NCI-H2029 treated with DMSO at 0.1 percent for 48 hours (cell line): Measurements from ENCODE around the gene PACS2.
A peak's percentile ranks its signal among the peaks of the same experiment; 100 is the strongest.
"Not testable (repeated sequence)": the region's sequence is repeated elsewhere in the genome, so short reads cannot be mapped to it uniquely, and the experiment has no call there.

Experiments used
- DNase-seq: peaks from one replicate; lab custom pipeline; 2025; lab: John Stamatoyannopoulos, UW

PACS2 gene

DNA sequence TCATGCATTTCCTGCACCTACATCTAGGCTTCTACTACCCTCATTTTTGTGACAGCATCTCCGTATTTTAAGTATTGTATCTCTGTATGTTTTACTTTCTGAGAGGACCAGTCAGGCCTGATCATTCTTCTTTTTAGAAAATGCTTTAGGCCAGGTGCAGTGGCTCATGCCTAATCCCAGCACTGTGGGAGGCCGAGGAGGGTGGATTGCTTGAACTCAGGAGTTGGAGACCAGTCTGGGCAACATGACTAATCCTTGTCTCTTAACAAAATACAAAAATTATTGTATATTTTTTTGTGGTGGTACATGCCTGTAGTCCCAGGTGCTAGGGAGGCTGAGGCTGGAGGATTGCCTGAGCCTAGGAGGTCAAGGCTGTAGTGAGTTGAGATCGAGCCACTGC lies 36.9 kb downstream of the PACS2 start:
- DNase-seq, result no peak

GRCh38 chr14:105351920-105352851 lies 37.6 kb downstream of the PACS2 start:
- peak; percentile 8 for DNase-seq

DNA sequence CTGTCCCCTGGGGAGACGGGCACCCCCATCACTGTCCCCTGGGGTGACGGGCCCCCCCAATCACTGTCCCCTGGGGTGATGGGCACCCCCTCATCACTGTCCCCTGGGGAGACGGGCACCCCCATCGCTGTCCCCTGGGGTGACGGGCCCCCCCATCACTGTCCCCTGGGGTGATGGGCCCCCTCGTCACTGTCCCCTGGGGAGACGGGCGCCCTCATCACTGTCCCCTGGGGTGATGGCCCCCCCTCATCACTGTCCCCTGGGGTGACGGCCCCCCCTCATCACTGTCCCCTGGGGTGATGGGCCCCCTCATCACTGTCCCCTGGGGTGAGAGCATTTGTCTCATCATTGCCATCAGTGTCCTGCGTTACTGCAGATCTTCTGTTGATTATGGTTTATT lies 38.6 kb downstream of the PACS2 start:
- no peak for DNase-seq

DNA sequence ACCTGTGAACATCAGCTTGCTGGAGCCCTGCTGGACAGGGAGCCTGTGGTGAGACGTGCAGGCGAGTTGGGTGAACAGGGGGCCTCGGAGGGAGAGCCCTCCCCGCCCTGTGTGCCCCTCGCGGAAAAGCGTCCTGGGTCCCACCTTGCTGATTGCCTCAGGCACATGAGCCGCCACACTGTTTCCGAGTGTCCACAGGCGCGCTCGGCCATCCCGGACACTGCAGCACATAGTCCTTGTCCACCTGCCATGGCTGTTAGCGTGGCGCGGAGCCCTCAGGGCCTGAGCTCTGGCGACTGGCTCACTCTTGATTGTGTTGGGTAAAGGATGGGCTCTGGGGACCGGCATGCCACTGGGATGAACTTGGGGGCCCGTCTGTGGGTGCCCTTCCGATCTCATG lies 40.0 kb downstream of the PACS2 start:
- DNase-seq, result no peak

GRCh38 chr14:105355049-105355575 lies 40.6 kb downstream of the PACS2 start:
- no peak for DNase-seq

- DNase-seq, result no peak
Measured at GRCh38 chr14:105355850-105356604, 41.5 kb downstream of the PACS2 start.

GRCh38 chr14:105356927-105357326 lies 42.4 kb downstream of the PACS2 start:
- no peak for DNase-seq

DNA sequence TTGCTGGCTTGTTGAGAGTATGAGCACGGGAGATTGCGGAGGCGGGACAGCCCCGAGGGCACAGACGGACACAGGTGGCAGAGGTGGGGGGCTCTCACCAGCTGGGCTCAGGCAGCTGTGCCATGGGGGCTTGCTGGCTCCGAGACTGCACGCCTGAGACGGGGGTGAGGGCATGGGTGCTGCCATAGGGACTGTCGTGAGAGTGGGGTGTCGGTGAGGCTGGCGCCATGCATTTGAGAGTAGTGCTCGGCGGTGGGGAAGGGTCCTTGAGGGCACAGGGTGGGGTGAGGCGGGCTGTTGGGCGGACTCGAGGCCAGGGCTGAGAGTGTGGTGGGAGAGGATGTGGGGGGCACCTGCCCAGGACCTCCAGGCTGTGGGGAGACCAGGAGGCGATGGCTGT lies 43.1 kb downstream of the PACS2 start:
- DNase-seq, result no peak

DNA sequence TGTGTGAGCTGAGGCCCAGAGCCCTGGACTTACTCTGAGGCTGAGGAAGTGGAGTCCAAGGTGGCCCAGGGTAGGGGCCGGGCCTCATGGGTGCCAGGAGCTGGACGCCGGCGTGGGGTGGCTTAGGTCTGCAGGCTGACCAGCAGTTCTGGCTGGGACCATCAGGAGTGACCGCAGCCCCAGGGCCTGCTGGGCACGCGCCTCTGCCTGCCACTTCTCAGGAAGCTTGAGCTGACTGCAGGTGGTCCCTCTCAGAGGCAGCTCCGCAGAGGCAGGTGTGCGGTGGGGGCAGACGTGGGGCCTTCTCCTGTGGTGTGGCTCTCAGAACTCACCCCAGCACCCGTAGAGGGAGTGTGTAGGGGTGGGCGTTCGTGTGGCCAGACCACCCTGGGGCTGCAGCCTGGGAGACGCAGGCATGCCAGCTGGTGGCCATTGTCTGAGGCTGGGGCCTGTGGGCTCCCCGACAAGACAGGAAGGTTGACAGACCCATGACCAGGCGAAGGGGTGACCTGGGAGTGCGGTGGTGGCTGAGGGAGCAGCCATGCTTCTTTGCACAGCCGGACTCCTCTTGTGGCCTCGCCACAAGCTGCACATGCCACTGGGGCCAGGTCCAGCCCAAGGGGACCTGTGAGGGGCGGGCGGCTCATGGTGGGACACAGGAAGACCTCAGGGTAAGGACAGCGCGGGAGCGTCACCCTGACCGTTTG lies 43.7 kb downstream of the PACS2 start:
- no peak for DNase-seq

GRCh38 chr14:105358943-105359342 lies 44.4 kb downstream of the PACS2 start:
- no peak for DNase-seq

DNA sequence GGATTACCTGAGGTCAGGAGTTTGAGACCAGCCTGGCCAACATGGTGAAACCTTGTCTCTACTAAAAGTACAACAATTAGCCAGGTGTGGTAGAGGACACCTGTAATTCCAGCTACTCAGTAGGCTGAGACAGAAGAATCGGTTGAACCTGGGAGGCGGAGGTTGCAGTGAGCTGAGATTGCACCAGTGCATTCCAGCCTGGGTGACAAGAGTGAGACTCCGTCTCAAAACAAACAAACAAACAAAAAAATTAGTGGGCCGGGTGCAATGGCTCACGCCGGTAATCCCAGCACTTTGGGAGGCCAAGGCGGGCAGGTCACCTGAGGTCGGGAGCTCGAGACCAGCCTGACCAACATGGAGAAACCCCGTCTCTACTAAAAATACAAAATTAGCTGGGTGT lies 46.9 kb downstream of the PACS2 start:
- not testable (repeated sequence) for DNase-seq

DNA sequence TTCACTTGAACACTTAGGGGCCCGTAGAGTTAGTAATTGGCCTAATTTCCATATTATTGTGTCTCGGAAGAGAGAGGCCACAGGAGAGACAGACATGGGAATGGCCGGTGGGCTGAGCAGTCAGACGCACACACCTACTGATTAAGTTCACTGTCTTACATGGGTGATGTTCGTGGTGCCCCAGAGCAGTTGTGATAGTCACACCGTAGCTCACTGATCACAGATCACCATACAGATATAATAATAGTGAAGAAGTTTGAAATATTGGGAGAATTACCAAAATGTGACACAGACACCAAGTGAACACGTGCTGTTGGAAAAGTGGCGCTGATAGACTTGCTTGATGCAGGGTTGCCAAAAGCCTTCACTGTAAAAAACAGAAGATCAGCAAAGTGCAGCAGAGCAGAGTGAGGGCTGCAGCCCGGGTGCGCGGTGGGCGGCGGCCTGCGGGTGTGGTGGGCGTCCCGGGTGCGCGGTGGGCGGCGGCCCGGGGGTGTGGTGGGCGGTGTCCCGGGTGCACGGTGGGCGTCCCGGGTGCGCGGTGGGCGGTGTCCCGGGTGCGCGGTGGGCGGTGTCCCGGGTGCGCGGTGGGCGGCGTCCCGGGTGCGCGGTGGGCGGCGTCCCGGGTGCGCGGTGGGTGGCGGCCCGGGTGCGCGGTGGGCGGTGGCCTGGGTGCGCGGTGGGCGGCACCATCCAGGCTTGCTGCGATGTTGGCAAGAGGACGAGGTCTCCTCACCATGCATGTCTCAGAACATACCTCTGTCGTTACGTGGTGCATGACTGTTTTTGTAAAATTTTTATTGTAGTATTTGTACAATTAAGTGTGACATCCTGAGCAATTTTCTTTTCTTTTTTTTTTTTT lies 49.5 kb downstream of the PACS2 start:
- no peak for DNase-seq

- DNase-seq, result no peak
Measured at GRCh38 chr14:105365101-105365500, 50.6 kb downstream of the PACS2 start.

- no peak for DNase-seq
Measured at GRCh38 chr14:105365681-105366080, 51.1 kb downstream of the PACS2 start.

- no peak for DNase-seq
Measured at GRCh38 chr14:105366386-105367074, 52.0 kb downstream of the PACS2 start.

DNA sequence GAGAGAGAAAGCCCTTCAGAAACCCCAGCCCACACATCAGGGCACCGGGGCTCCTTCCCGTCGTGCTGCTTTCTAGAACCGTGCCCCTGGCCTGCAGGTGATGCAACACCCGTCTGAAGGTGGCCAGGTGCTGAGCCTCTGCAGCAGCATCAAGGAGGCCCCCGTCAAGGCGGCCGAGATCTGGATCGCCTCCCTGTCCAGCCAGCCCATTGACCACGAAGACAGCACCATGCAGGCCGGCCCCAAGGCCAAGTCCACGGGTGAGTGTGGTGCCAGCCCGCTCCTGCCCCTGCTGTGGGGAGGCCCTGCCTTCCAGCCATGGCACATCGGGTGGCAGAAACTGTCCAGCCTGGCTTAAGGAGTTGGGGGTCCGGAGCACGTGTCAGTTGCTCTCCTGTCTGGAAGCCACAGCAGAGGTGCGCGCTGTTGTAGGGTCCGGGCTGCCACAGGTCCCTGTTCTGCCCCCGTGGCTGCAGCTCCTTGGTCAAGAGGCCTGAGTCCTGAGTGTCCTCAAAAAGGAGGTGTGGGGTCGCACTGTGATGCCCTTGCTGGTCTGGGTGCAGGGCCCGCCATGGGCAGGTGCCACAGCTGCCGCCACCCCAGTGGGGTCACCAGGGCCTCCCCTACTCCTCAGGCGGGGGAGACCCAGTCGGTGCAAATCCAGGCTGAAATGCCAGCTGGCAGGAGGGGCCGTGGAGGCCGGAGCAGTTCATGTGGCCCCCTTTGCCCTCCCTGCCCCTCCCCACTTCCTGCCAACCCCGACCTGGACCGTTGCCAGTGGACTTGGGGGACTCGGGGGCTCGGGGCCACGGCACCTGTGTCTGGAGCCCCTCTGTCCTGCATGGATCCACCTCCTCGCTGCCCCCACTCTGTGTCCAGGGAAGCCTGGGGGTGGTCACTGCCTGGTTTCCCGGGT lies 52.8 kb downstream of the PACS2 start:
- no peak for DNase-seq

DNA sequence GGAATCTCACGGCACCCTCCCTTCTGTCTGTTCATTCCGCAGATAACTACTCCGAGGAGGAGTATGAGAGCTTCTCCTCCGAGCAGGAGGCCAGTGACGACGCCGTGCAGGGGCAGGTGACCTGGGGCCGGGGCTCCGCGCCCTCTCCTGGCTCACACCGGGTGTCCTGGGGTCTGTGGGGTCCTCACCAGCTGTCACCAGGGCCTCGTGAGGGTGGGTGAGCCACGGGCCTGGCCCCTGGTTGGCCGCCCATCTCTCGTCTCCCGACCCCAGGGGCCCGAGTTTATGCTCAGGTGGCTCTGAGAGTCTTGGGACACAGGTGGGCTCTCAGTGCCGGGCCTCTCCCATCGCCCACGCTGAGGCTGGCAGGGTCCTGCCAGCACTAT lies 53.5 kb downstream of the PACS2 start:
- DNase-seq, result no peak

GRCh38 chr14:105368426-105368825 lies 53.9 kb downstream of the PACS2 start:
- DNase-seq, result no peak

DNA sequence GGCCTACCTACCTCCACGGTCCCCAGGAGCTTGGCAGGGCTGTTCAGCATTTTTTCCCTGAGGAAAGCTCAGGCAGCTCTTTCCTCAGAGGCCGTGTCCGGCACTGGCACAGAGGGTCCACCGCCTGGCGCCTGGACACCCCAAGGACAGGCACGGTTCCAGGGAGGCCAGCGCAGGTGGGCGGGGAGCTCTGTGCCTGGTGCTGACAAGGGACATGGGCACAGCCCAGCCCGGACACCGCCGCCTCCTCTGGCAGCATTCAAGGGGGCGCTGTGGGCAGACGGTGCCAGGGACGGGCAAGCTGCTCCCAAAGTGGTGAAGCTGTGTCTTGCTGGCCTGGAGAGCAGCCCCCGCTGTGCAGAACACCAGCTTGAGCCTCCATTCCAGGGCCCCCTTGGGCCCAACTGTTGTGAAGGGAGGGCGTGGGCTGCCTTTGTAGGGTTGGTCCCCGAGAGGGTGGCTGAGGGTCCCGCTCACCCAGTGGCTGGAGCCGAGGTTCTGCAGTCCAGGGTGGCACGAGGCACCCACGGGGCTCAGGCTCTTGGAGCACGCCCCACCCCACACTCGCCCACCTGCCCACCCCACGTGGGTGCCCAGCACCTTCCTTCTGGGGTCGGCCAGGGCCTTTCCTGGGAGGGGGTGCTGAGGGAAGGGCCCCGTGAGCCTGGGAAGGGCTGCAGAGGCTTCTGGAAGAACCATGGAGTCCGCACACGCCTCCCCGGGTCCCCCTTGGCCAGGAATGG lies 54.5 kb downstream of the PACS2 start:
- no peak for DNase-seq
